GM18520 (cell line): ENCODE data around the gene TFB1M.
"Not testable (repeated sequence)": the region's sequence is repeated elsewhere in the genome, so short reads cannot be mapped to it uniquely, and the experiment has no call there.

Source experiments
- ATAC-seq: cut with Tn5 transposase; IDR thresholded peaks from one replicate; pipeline ENCODE4 v1.9.1; 2021; ENCODE audit not compliant: unreplicated experiment

Gene TFB1M

GRCh38 chr6:155314092-155314772 is at the start of gene TFB1M:
TSS of gene TFB1M (minus strand) at chr6:155314484. CDS start at chr6:155314428, 56 bp downstream.
- peak; percentile 91 for ATAC-seq

- not testable (repeated sequence) for ATAC-seq
These were observed 49.7 kb upstream of the TFB1M start for GRCh38 chr6:155364021-155364420.

GRCh38 chr6:155362968-155363632 is 48.8 kb upstream of the TFB1M start:
- not testable (repeated sequence) for ATAC-seq

GRCh38 chr6:155354167-155354566 is 39.9 kb upstream of the TFB1M start:
- no peak for ATAC-seq

- ATAC-seq = no peak
These were observed 38.5 kb upstream of the TFB1M start for GRCh38 chr6:155352811-155353210.

- ATAC-seq = no peak
These were observed 37.8 kb upstream of the TFB1M start for GRCh38 chr6:155352130-155352420.

DNA sequence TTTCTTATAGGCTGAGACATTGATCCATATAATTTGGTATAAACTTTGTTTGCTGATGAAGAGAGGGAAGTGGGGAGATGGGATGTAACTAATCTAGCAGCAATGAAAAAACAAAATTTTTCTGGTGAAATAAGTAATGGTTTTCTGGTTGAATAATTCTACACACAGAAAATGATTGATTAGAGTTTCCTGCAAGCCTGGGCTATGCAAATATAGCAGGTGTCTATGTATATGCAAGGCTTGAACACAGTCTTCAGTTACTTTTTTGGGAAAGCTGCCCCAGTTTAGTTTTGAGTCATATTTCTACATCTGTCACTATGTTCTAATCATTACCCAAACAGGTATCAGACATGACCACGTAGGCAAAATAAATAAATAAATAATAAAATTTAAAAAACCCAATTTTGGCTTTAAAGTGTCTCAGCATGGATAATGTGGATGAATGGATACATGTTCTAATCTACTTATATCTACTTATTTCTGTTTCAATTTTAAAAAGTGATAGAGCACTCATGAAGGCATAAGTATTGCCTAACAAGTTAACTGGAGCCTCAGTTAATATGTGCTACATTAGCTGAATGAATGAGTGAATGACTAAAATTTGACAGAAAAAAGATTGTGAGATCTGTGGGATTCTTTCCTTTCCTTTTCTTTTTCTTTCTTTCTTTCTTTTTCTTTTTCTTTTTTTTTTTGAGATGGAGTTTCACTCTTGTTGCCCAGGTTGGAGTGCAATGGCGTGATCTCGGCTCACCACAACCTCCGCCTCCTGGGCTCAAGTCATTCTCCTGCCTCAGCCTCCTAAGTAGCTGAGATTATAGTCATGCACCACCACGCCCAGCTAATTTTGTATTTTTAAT is 37.2 kb upstream of the TFB1M start:
- ATAC-seq = peak; percentile 96

GRCh38 chr6:155349956-155350355 is 35.7 kb upstream of the TFB1M start:
- no peak for ATAC-seq

- ATAC-seq = no peak
These were observed 34.8 kb upstream of the TFB1M start for GRCh38 chr6:155349129-155349528.

- no peak for ATAC-seq
These were observed 33.5 kb upstream of the TFB1M start for GRCh38 chr6:155347800-155348199.

DNA sequence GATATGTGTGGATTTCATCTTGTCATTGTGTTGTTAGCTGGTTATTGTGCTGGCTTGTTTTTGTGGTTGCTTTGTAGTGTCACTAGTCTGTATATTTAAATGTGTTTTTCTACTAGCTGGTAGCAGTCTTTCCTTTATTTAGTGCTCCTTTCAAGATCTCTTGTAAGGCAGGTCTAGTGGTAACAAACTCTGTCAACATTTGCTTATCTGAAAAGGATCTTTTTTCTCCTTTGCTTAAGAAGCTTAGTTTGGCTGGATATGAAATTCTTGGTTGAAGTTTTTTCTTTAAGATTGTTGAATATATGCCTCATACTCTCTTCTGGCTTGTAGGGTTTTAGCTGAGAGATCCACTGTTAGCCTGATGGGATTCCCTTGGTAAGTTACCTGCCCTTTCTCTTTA is 32.7 kb upstream of the TFB1M start:
- no peak for ATAC-seq

DNA sequence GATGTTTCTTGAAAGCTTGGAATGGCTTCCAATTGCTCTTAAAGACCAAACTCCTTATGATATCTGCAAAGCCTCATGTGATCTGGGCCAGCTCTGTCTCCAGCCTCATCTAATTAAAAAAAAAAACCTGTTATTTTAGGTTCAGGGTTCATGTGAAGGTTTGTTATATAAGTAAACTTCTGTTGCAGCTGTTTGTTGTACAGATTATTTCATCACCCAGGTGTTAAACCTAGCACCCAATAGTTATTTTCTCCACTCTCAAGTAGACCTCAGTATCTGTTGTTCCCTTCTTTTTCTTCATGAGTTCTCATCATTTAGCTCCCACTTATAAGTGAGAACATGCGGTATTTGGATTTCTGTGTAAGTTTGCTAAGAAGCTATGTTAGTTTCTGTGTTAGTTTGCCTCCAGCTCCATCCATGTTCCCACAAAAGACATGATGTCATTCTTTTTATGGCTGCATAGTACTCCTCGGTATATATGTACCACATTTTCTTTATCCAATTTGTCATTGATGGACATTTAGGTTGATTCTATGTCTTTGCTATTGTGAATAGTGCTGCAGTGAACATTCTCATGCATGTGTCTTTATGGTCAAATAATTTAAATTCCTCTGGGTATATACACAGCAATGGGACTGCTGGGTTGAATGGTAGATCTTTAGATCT is 30.2 kb upstream of the TFB1M start:
- no peak for ATAC-seq

DNA sequence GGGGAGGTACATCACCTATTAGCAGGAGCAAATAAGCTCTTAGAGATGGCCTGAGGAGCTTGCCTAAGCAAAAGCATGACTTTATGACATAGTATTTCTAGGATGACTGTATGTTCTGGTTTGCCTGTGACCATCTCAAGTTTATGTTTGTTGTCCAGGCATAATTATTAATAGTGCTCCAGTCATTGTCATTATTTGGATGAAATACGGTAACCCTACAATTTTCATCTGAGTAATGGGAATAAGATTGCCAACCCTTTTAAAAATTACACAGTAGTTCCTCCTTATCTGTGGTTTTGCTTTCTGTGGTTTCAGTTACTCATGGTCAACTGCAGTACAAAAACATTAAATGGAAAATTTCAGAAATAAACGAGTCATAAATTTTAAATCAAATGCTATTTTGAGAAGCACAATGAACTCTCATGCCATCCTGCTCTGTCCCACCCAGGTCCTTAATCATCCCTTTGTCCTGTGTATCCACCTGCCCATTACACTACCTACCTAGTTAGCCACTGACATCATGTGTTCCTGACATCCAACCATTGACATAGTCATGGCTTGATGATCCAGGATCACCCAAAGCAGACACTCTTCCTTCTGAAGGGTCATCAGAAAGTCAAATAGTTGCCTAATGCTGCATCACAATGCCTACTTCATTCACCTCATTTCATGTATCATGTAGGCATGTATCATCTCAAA is 27.0 kb upstream of the TFB1M start:
- peak; percentile 28 for ATAC-seq

- no peak for ATAC-seq
These were observed 26.3 kb upstream of the TFB1M start for GRCh38 chr6:155340464-155341129.

DNA sequence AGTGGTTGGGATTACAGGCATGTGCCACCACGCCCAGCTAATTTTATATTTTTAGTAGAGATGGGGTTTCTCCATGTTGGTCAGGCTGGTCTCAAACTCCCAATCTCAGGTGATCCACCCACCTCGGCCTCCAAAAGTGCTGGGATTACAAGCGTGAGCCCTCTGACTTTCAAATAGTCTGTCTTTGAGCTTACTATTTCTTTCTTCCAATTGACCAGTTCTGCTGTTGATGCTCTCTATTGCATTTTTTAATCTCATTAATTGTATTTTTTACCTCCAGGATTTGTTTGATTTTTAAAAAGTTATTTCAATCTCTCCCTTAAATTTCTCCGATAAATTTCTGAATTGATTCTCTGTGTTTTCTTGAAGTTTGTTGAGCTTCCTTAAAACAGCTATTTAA is 25.6 kb upstream of the TFB1M start:
- ATAC-seq = not testable (repeated sequence)

DNA sequence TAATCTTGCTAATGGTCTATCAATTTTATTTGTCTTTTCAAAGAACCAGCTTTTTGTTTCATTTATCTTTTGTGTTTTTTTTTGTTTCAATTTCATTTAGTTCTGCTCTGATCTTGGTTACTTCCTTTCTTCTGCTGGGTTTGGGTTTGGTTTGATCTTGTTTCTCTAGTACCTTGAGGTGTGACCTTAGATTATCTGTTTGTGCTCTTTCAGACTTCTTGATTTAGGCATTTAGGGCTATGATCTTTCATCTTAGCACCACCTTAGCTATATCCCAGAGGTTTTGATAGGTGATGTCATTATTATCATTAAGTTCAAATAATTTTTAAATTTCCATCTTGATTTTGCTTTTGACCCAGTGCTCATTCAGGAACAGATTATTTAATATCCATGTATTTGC is 24.0 kb upstream of the TFB1M start:
- not testable (repeated sequence) for ATAC-seq

DNA sequence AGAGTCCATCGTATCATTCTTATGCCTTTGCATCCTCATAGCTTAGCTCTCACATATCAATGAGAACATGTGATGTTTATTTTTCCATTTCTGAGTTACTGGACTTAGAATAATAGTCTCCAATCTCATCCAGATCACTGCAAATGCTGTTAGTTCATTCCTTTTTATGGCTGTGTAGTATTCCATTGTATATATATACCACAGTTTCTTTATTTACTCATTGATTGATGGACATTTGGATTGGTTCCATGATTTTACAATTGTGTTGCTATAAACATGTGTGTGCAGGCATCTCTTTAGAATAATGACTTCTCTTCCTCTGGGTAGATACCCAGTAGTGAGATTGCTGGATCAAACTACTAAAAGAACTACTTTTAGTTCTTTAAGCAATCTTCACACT is 21.0 kb upstream of the TFB1M start:
- no peak for ATAC-seq

DNA sequence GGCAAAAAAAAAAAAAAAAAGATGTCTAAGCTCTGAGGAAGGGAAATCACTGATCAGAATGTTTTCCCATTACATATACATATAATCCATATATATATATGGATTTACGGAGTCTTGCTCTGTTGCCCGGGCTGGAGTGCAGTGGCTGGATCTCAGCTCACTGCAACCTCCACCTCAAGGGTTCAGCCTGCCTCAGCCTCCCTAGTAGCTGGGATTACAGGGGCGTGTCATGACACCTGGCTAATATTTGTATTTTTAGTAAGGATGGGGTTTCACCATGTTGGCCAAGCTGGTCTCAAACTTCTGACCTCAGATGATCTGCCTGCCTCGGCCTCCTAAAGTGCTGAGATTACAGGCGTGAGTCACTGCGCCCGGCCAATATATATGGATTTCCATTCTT is 19.8 kb upstream of the TFB1M start:
- not testable (repeated sequence) for ATAC-seq

DNA sequence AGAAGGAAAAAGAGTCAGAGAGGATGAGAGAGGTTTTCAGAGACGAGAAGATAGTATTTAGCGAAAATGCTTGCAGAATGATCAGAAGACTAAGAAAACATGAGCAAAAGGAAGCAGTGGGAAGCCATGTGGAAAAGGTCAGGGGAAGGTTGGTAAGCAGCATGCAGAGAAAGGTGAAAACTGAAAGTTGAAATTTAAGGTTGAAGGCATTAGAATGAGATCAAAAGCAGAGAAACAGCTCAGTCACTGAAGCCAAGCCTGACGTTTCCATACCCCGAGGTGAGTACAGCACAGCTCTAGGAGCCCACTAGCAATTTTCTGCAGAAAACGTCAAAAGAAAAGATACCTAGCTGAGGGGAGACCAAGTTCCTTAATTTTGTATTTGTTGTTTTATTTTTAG is 19.1 kb upstream of the TFB1M start:
- no peak for ATAC-seq

- ATAC-seq = no peak
These were observed 16.6 kb upstream of the TFB1M start for GRCh38 chr6:155330922-155331321.
